Nephron (organoid): ENCODE measurements around the gene PALD1.
A peak's percentile ranks its signal among the peaks of the same experiment; 100 is the strongest.

Experiments used
- H3K27ac Mint-ChIP-seq, 3 experiments: 2 replicates each; pipeline ENCODE4 v1.8.0; 2020; ENCODE audit warnings: mixed read lengths in 3 of 3, mild to moderate bottlenecking in 2 of 3, moderate library complexity in 1 of 3
- H3K27me3 Mint-ChIP-seq: 2 replicates; pipeline ENCODE4 v1.8.0; 2021; ENCODE audit warnings: low read depth, mild to moderate bottlenecking, moderate library complexity, mixed read lengths
- H3K36me3 Mint-ChIP-seq: 2 replicates; pipeline ENCODE4 v1.8.0; 2020; ENCODE audit warnings: low read depth, mixed read lengths
- H3K4me1 Mint-ChIP-seq: 2 replicates; pipeline ENCODE4 v1.8.0; 2020; ENCODE audit warnings: mixed read lengths
- H3K4me3 Mint-ChIP-seq, 3 experiments: 2 replicates each; pipeline ENCODE4 v1.8.0; 2020; ENCODE audit warnings: mild to moderate bottlenecking in 3 of 3, mixed read lengths in 3 of 3, moderate library complexity in 2 of 3
- H3K9me3 Mint-ChIP-seq: 2 replicates; pipeline ENCODE4 v1.8.0; 2020; ENCODE audit warnings: mixed read lengths
- CTCF ChIP-seq, 3 experiments: fragments of 200-600 bp; sonication (generic); IDR thresholded peaks; one replicate each; pipeline ENCODE4 v1.5.0; 2021; ENCODE audit warnings: antibody characterized with exemption in 3 of 3; ENCODE audit not compliant: unreplicated experiment in 3 of 3

The PALD1 gene

GRCh38 chr10:70543911-70544310, 65.3 kb downstream of the PALD1 start:
- H3K4me1 Mint-ChIP-seq: peaks cover 21% of the 10 kb centered on the region
- H3K4me3 Mint-ChIP-seq: no peak overlapping the region
- H3K27me3 Mint-ChIP-seq: peaks cover 7% of the 10 kb centered on the region
- H3K27ac Mint-ChIP-seq: peak overlapping the region in 1 of 3 experiments; percentile 24
- peaks cover 5% of the 10 kb centered on the region for H3K36me3 Mint-ChIP-seq
- TF ChIP-seq CTCF (IDR thresholded peaks at IDR 0.05; ENCODE audit: unreplicated experiment in 3 of 3): no peak
- no peaks in the 10 kb centered on the region for H3K9me3 Mint-ChIP-seq

- Mint-ChIP-seq H3K27ac (peak overlapping the region in 1 of 3 experiments; percentile 24), H3K27me3 (peaks cover 7% of the 10 kb centered on the region), H3K4me1 (peaks cover 21% of the 10 kb centered on the region), H3K36me3 (peaks cover 5% of the 10 kb centered on the region), H3K9me3 (no peaks in the 10 kb centered on the region), H3K4me3 (no peak overlapping the region)
- TF ChIP-seq CTCF (IDR thresholded peaks at IDR 0.05; ENCODE audit: unreplicated experiment in 3 of 3): no peak
Observed at GRCh38 chr10:70544431-70545340, 66.1 kb downstream of the PALD1 start.

GRCh38 chr10:70546584-70546983, 68.0 kb downstream of the PALD1 start:
- H3K9me3 Mint-ChIP-seq: no peaks in the 10 kb centered on the region
- H3K27ac Mint-ChIP-seq: no peak overlapping the region
- H3K27me3 Mint-ChIP-seq: peaks cover 4% of the 10 kb centered on the region
- peaks cover 5% of the 10 kb centered on the region for H3K36me3 Mint-ChIP-seq
- TF ChIP-seq CTCF (IDR thresholded peaks at IDR 0.05; ENCODE audit: unreplicated experiment in 3 of 3): no peak
- H3K4me3 Mint-ChIP-seq: no peak overlapping the region
- peaks cover 22% of the 10 kb centered on the region for H3K4me1 Mint-ChIP-seq

- Mint-ChIP-seq H3K9me3 (no peaks in the 10 kb centered on the region), H3K27ac (peak overlapping the region; percentile 7 to 32 (median 23)), H3K4me3 (no peak overlapping the region), H3K4me1 (peaks cover 31% of the 10 kb centered on the region), H3K27me3 (no peaks in the 10 kb centered on the region), H3K36me3 (no peaks in the 10 kb centered on the region)
- TF ChIP-seq CTCF (IDR thresholded peaks at IDR 0.05; ENCODE audit: unreplicated experiment in 3 of 3): no peak
Observed at GRCh38 chr10:70549351-70549961, 70.9 kb downstream of the PALD1 start.

GRCh38 chr10:70549962-70550458, 71.4 kb downstream of the PALD1 start:
- Mint-ChIP-seq H3K27ac (peak overlapping the region; percentile 7 to 32 (median 23)), H3K4me1 (peaks cover 27% of the 10 kb centered on the region), H3K36me3 (no peaks in the 10 kb centered on the region), H3K27me3 (no peaks in the 10 kb centered on the region), H3K4me3 (no peak overlapping the region), H3K9me3 (no peaks in the 10 kb centered on the region)
- peak; percentile 86 to 93 (median 87) for TF ChIP-seq CTCF (IDR thresholded peaks at IDR 0.05; ENCODE audit: unreplicated experiment in 3 of 3)
